ENCODE results near the gene TMEM125.

GRCh38 chr1:43309405-43310025 is 39.7 kb downstream of the TMEM125 start:
- TF ChIP-seq, protein P1, sequence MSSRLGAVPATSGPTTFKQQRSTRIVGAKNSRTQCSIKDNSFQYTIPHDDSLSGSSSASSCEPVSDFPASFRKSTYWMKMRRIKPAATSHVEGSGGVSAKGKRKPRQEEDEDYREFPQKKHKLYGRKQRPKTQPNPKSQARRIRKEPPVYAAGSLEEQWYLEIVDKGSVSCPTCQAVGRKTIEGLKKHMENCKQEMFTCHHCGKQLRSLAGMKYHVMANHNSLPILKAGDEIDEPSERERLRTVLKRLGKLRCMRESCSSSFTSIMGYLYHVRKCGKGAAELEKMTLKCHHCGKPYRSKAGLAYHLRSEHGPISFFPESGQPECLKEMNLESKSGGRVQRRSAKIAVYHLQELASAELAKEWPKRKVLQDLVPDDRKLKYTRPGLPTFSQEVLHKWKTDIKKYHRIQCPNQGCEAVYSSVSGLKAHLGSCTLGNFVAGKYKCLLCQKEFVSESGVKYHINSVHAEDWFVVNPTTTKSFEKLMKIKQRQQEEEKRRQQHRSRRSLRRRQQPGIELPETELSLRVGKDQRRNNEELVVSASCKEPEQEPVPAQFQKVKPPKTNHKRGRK (CRISPR knock-in tag; IDR thresholded peaks at IDR 0.05; ENCODE audit: borderline replicate concordance) = no peak
- TF ChIP-seq ZNF317 (CRISPR knock-in tag; IDR thresholded peaks at IDR 0.05; ENCODE audit: borderline replicate concordance, low read depth) = no peak
- TF ChIP-seq ZNF423 (CRISPR knock-in tag; IDR thresholded peaks at IDR 0.05) = no peak
- TF ChIP-seq, protein P2, sequence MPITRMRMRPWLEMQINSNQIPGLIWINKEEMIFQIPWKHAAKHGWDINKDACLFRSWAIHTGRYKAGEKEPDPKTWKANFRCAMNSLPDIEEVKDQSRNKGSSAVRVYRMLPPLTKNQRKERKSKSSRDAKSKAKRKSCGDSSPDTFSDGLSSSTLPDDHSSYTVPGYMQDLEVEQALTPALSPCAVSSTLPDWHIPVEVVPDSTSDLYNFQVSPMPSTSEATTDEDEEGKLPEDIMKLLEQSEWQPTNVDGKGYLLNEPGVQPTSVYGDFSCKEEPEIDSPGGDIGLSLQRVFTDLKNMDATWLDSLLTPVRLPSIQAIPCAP (CRISPR knock-in tag; IDR thresholded peaks at IDR 0.05) = no peak
- no peak for TF ChIP-seq ESRRA (CRISPR knock-in tag; IDR thresholded peaks at IDR 0.05; ENCODE audit: borderline replicate concordance)
- TF ChIP-seq SP1 (CRISPR knock-in tag; conservative IDR thresholded peaks at IDR 0.05) = no peak
- no peak for TF ChIP-seq CTCF (IDR thresholded peaks at IDR 0.05)
- TF ChIP-seq RORB (CRISPR knock-in tag; IDR thresholded peaks at IDR 0.05) = no peak
- TF ChIP-seq ZNF263 (CRISPR knock-in tag; IDR thresholded peaks at IDR 0.05; ENCODE audit: low read depth) = no peak
- no peak for TF ChIP-seq CREM (CRISPR knock-in tag; IDR thresholded peaks at IDR 0.05)
- no peak for TF ChIP-seq NR2C2 (CRISPR knock-in tag; IDR thresholded peaks at IDR 0.05)

All from WTC11 (cell line).